ENCODE measurements around the gene SYCP2L.

SYCP2L gene

GRCh38 chr6:11013721-11014070 lies 126.8 kb downstream of the SYCP2L start:
- CTCF ChIA-PET, result no interaction called here
- Mint-ChIP-seq H3K27ac (no peak overlapping the region), H3K4me1 (no peaks in the 10 kb centered on the region), H3K27me3 (peaks cover 9% of the 10 kb centered on the region), H3K9me3 (no peaks in the 10 kb centered on the region), H3K4me3 (no peak overlapping the region), H3K36me3 (no peaks in the 10 kb centered on the region)
- DNase-seq, result no peak

- no peak overlapping the region for H3K4me3 Mint-ChIP-seq
- H3K27ac Mint-ChIP-seq, result no peak overlapping the region
- no peaks in the 10 kb centered on the region for H3K4me1 Mint-ChIP-seq
- H3K36me3 Mint-ChIP-seq, result no peaks in the 10 kb centered on the region
- CTCF ChIA-PET, result no interaction called here
- H3K9me3 Mint-ChIP-seq, result no peaks in the 10 kb centered on the region
- H3K27me3 Mint-ChIP-seq, result peaks cover 5% of the 10 kb centered on the region
- no peak for DNase-seq
Observed at GRCh38 chr6:11015102-11015501, 128.2 kb downstream of the SYCP2L start.

- DNase-seq, result no peak
- Mint-ChIP-seq H3K9me3 (no peaks in the 10 kb centered on the region), H3K36me3 (no peaks in the 10 kb centered on the region), H3K4me1 (no peaks in the 10 kb centered on the region), H3K27me3 (peaks cover 5% of the 10 kb centered on the region), H3K27ac (no peak overlapping the region), H3K4me3 (no peak overlapping the region)
- CTCF ChIA-PET, result no interaction called here
Observed at GRCh38 chr6:11016452-11016851, 129.6 kb downstream of the SYCP2L start.

- CTCF ChIA-PET, result no interaction called here
- Mint-ChIP-seq H3K27me3 (peaks cover 5% of the 10 kb centered on the region), H3K36me3 (no peaks in the 10 kb centered on the region), H3K4me1 (no peaks in the 10 kb centered on the region), H3K4me3 (no peak overlapping the region), H3K9me3 (no peaks in the 10 kb centered on the region), H3K27ac (no peak overlapping the region)
- DNase-seq, result no peak
Observed at GRCh38 chr6:11017090-11017489, 130.2 kb downstream of the SYCP2L start.

- H3K36me3 Mint-ChIP-seq, result no peaks in the 10 kb centered on the region
- DNase-seq, result no peak
- H3K9me3 Mint-ChIP-seq, result no peaks in the 10 kb centered on the region
- no peak overlapping the region for H3K4me3 Mint-ChIP-seq
- H3K27me3 Mint-ChIP-seq, result peaks cover 5% of the 10 kb centered on the region
- no peak overlapping the region for H3K27ac Mint-ChIP-seq
- CTCF ChIA-PET, result no interaction called here
- no peaks in the 10 kb centered on the region for H3K4me1 Mint-ChIP-seq
Observed at GRCh38 chr6:11018225-11018624, 131.4 kb downstream of the SYCP2L start.

GRCh38 chr6:11021003-11021402 lies 134.2 kb downstream of the SYCP2L start:
- no peak overlapping the region for H3K27ac Mint-ChIP-seq
- CTCF ChIA-PET, result no interaction called here
- no peaks in the 10 kb centered on the region for H3K9me3 Mint-ChIP-seq
- no peak for DNase-seq
- H3K36me3 Mint-ChIP-seq, result no peaks in the 10 kb centered on the region
- no peak overlapping the region for H3K4me3 Mint-ChIP-seq
- no peaks in the 10 kb centered on the region for H3K4me1 Mint-ChIP-seq
- peaks cover 11% of the 10 kb centered on the region for H3K27me3 Mint-ChIP-seq

- CTCF ChIA-PET, result no interaction called here
- no peak overlapping the region for H3K4me3 Mint-ChIP-seq
- DNase-seq, result no peak
- H3K36me3 Mint-ChIP-seq, result no peaks in the 10 kb centered on the region
- peaks cover 16% of the 10 kb centered on the region for H3K27me3 Mint-ChIP-seq
- H3K9me3 Mint-ChIP-seq, result no peaks in the 10 kb centered on the region
- no peak overlapping the region for H3K27ac Mint-ChIP-seq
- no peaks in the 10 kb centered on the region for H3K4me1 Mint-ChIP-seq
Observed at GRCh38 chr6:11021714-11022113, 134.9 kb downstream of the SYCP2L start.

- DNase-seq, result no peak
- no peak overlapping the region for H3K27ac Mint-ChIP-seq
- peaks cover 26% of the 10 kb centered on the region for H3K27me3 Mint-ChIP-seq
- H3K4me3 Mint-ChIP-seq, result no peak overlapping the region
- H3K36me3 Mint-ChIP-seq, result no peaks in the 10 kb centered on the region
- H3K4me1 Mint-ChIP-seq, result no peaks in the 10 kb centered on the region
- H3K9me3 Mint-ChIP-seq, result no peaks in the 10 kb centered on the region
- CTCF ChIA-PET, result interaction anchor here (1.6 kb wide), 1 partner anchor 68 kb away, joined by 4 read pairs; no protein-coding TSS in a partner anchor
Observed at GRCh38 chr6:11023032-11023431, 136.2 kb downstream of the SYCP2L start.
